Sigmoid colon (tissue), 4 donors: Measurements from ENCODE around the gene KIAA0232.

Experiments
- POLR2A ChIP-seq, 2 donors: fragments of 450-650 bp; IDR thresholded peaks; one replicate each; pipeline ENCODE4 v1.6.1; 2016; ENCODE audit warnings: antibody characterized with exemption in 2 of 2, mild to moderate bottlenecking in 2 of 2, moderate library complexity in 2 of 2
- POLR2AphosphoS5 ChIP-seq, 4 donors: sonication (generic); formaldehyde crosslinking; IDR thresholded peaks; one replicate each; pipeline ENCODE4 v1.6.1; 2017; ENCODE audit warnings: antibody characterized with exemption in 4 of 4
- TF ChIP-seq, protein P1 (sequence below), 4 experiments: fragments of 450-650 bp in 3 of 4; fragments of 200-600 bp in 1 of 4; IDR thresholded peaks; one replicate each; pipeline ENCODE4 v1.5.1; 2016 to 2019; ENCODE audit warnings: antibody characterized with exemption in 4 of 4, mild to moderate bottlenecking in 3 of 4, moderate library complexity in 2 of 4

DNA sequence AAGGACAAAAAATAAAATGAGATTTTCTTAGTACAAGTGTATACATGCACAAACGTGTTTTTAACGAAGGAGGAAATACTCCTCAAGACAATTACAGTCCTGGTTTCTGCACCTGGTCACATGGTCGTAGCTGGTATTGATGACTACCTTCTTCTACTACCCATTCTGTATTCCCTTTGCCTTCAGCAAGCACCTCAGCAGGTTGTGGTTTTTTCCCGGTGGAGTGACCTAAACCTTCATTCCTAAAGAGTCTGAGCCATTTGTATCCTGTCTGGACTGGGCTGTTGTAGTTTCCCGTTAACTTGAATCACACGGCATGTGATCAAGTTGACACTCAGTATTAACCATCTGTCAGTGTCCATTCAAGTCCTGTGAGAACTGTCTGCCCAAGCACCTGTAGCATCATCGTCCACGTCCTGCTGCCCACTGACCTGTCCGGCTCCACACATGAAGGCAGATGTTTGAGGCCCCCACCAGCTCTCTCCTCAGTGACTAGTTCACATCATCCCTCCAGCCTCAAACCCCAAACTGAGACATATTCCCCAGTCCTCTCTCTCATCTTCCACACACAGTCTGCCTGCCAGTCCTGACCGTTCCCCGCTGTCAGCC is 96.0 kb downstream of the KIAA0232 start:
- TF ChIP-seq POLR2A (IDR thresholded peaks at IDR 0.05) (no peak), POLR2AphosphoS5 (IDR thresholded peaks at IDR 0.05) (no peak)
- TF ChIP-seq, protein P1, sequence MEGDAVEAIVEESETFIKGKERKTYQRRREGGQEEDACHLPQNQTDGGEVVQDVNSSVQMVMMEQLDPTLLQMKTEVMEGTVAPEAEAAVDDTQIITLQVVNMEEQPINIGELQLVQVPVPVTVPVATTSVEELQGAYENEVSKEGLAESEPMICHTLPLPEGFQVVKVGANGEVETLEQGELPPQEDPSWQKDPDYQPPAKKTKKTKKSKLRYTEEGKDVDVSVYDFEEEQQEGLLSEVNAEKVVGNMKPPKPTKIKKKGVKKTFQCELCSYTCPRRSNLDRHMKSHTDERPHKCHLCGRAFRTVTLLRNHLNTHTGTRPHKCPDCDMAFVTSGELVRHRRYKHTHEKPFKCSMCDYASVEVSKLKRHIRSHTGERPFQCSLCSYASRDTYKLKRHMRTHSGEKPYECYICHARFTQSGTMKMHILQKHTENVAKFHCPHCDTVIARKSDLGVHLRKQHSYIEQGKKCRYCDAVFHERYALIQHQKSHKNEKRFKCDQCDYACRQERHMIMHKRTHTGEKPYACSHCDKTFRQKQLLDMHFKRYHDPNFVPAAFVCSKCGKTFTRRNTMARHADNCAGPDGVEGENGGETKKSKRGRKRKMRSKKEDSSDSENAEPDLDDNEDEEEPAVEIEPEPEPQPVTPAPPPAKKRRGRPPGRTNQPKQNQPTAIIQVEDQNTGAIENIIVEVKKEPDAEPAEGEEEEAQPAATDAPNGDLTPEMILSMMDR (IDR thresholded peaks at IDR 0.05) = no peak
